NCI-H2171 treated with DMSO at 0.1 percent for 48 hours (cell line): ENCODE results near the gene STAMBP.

Experiments
- DNase-seq: peaks from one replicate; lab custom pipeline; 2025; lab: John Stamatoyannopoulos, UW

STAMBP gene

GRCh38 chr2:73906847-73907505, 78.2 kb downstream of the STAMBP start:
- DNase-seq: no peak

- DNase-seq: no peak
Measured at GRCh38 chr2:73907840-73908452, 79.2 kb downstream of the STAMBP start.

GRCh38 chr2:73908689-73909652, 80.2 kb downstream of the STAMBP start:
- no peak for DNase-seq

- DNase-seq: no peak
Measured at GRCh38 chr2:73910873-73911547, 82.2 kb downstream of the STAMBP start.

GRCh38 chr2:73911548-73912208, 82.9 kb downstream of the STAMBP start:
- DNase-seq: no peak

- no peak for DNase-seq
Measured at GRCh38 chr2:73913414-73914054, 84.8 kb downstream of the STAMBP start.

GRCh38 chr2:73914667-73915066, 85.9 kb downstream of the STAMBP start:
- DNase-seq: no peak

GRCh38 chr2:73915437-73915993, 86.8 kb downstream of the STAMBP start:
- DNase-seq: peak; percentile 15

GRCh38 chr2:73916666-73917065, 87.9 kb downstream of the STAMBP start:
- no peak for DNase-seq

GRCh38 chr2:73917296-73917695, 88.5 kb downstream of the STAMBP start:
- DNase-seq: no peak

- no peak for DNase-seq
Measured at GRCh38 chr2:73917696-73918207, 89.0 kb downstream of the STAMBP start.

- no peak for DNase-seq
Measured at GRCh38 chr2:73918856-73919255, 90.1 kb downstream of the STAMBP start.

- no peak for DNase-seq
Measured at GRCh38 chr2:73919596-73920228, 91.0 kb downstream of the STAMBP start.

- peak; percentile 13 for DNase-seq
Measured at GRCh38 chr2:73920577-73921545, 92.1 kb downstream of the STAMBP start.

GRCh38 chr2:73921581-73921980, 92.8 kb downstream of the STAMBP start:
- DNase-seq: no peak

GRCh38 chr2:73922681-73923080, 93.9 kb downstream of the STAMBP start:
- no peak for DNase-seq
